Skeletal muscle tissue (tissue), 4 donors: ENCODE measurements around the gene DUSP28. TPM values are rescaled to one million over a fixed set of nuclear protein-coding genes. Genes with fewer than 3 reads are reported as not detected.

Source experiments
- H3K27ac ChIP-seq: one replicate; pipeline ENCODE4 v1.7.0; 2013; ENCODE audit warnings: mild to moderate bottlenecking, low read depth, low read length, inconsistent platforms
- H3K27me3 ChIP-seq, 3 donors: one replicate each; pipeline ENCODE4 v1.7.0; 2013; ENCODE audit warnings: low read length in 3 of 3; ENCODE audit not compliant: control insufficient read depth in 3 of 3, insufficient read depth in 3 of 3
- H3K36me3 ChIP-seq, 3 donors: one replicate each; pipeline ENCODE4 v1.7.0; 2013; ENCODE audit warnings: low read length in 3 of 3; ENCODE audit not compliant: control insufficient read depth in 3 of 3, insufficient read depth in 3 of 3
- H3K4me1 ChIP-seq, 3 donors: one replicate each; pipeline ENCODE4 v1.7.0; 2013; ENCODE audit warnings: low read length in 3 of 3, mild to moderate bottlenecking in 3 of 3; ENCODE audit not compliant: control insufficient read depth in 3 of 3, insufficient read depth in 3 of 3
- H3K4me3 ChIP-seq, 3 donors: one replicate each; pipeline ENCODE4 v1.7.0; 2013; ENCODE audit warnings: low read length in 3 of 3
- H3K9ac ChIP-seq, 3 donors: one replicate each; pipeline ENCODE4 v1.7.0; 2013; ENCODE audit warnings: low read length in 3 of 3, mild to moderate bottlenecking in 3 of 3, moderate library complexity in 2 of 3, low read depth in 1 of 3
- H3K9me3 ChIP-seq, 3 donors: one replicate each; pipeline ENCODE4 v1.7.0; 2013; ENCODE audit warnings: low read length in 3 of 3; ENCODE audit not compliant: control insufficient read depth in 3 of 3
- total RNA-seq: library from RNA; depleted of rRNA; stranded (reverse); fragments of >200 nt; gene quantifications from one replicate; pipeline ENCODE4 v1.2.3, GENCODE V29; 2014
- donor health status: Osteomylitis.

DUSP28 gene
- total RNA-seq, 1 donor from 2014 or later: 8.4 TPM

- peaks cover 9 to 10% (median 9%) of the 10 kb centered on the region in 3 donors for H3K36me3 ChIP-seq
- H3K27ac ChIP-seq: no peak overlapping the region
- no peak overlapping the region for H3K4me3 ChIP-seq
- H3K4me1 ChIP-seq: peaks cover 0 to 4% (median 0%) of the 10 kb centered on the region in 3 donors
- H3K9me3 ChIP-seq: no peaks in the 10 kb centered on the region
- no peaks in the 10 kb centered on the region for H3K27me3 ChIP-seq
- H3K9ac ChIP-seq: no peak overlapping the region
These were observed 8.9 kb upstream of the DUSP28 start for GRCh38 chr2:240551288-240551687.

- H3K4me1 ChIP-seq: peaks cover 0 to 4% (median 0%) of the 10 kb centered on the region in 3 donors
- no peaks in the 10 kb centered on the region for H3K27me3 ChIP-seq
- H3K4me3 ChIP-seq: no peak overlapping the region
- no peak overlapping the region for H3K27ac ChIP-seq
- H3K9ac ChIP-seq: no peak overlapping the region
- no peaks in the 10 kb centered on the region for H3K9me3 ChIP-seq
- peaks cover 9 to 10% (median 9%) of the 10 kb centered on the region in 3 donors for H3K36me3 ChIP-seq
These were observed 8.3 kb upstream of the DUSP28 start for GRCh38 chr2:240551811-240552210.

DNA sequence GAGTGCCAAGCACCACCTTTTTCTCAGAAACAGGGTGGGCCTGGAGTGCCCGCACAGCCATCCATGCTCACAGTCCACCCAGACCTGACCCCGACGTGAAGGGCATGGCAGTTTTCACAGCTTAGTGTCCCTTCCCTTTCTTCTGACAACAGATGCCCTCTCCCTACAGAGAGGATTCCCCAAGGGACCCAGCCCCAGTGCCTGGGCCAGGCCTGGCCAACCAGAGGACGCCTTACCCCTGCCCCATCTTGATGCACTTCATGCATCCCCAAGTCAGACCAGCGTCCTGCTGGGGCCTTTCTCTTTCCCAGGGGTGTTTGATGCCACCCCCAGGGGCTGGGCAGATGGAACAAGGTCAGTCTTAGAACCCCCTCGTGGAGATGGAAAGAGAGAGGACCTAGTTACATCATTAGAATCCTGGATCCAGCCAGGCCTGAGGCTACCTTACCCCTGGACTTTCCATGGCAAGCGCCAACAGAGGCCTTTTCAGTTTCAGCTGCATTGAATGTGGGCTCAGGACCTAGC, 6.1 kb upstream of the DUSP28 start:
- no peaks in the 10 kb centered on the region for H3K9me3 ChIP-seq
- no peak overlapping the region for H3K27ac ChIP-seq
- H3K27me3 ChIP-seq: no peaks in the 10 kb centered on the region
- no peak overlapping the region for H3K4me3 ChIP-seq
- no peak overlapping the region for H3K9ac ChIP-seq
- peaks cover 9 to 10% (median 9%) of the 10 kb centered on the region in 3 donors for H3K36me3 ChIP-seq
- H3K4me1 ChIP-seq: peaks cover 11 to 19% (median 16%) of the 10 kb centered on the region in 3 donors

GRCh38 chr2:240554767-240555493, 5.2 kb upstream of the DUSP28 start:
- no peaks in the 10 kb centered on the region for H3K27me3 ChIP-seq
- no peak overlapping the region for H3K4me3 ChIP-seq
- no peak overlapping the region for H3K9ac ChIP-seq
- H3K9me3 ChIP-seq: no peaks in the 10 kb centered on the region
- H3K27ac ChIP-seq: no peak overlapping the region
- H3K36me3 ChIP-seq: peaks cover 9 to 10% (median 9%) of the 10 kb centered on the region in 3 donors
- peaks cover 17 to 28% (median 23%) of the 10 kb centered on the region in 3 donors for H3K4me1 ChIP-seq

DNA sequence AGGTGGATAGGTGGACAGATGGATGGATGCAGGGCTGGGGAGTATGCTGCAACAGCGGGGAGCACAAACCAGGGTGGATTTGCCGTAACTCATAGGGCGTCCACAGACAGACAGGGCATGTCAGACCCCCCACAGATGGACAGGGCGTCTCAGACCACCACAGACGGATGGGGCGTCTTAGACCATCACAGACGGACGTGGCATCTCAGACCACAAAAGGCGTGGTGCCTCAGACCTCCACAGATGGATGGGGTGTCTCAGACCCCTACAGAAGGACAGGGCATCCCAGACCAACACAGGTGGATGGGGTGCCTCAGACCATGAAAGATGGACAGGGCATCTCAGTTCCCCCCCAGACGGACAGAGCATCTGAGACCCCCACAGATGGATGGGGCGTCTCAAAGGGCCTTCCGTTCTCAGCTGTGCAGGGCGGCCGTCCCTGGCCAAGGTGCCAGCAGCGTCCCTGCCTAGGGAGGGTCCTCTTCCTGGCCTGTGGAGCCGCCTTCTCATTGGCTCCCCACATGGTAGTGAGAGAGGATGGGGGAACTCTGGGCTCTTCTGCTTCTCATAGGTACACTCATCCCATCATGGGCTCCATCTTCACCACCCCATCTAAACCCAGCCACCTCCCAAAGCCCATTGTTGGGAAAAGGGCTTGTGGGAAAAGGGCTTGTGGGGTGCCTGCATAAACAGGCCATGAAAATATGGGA, 4.5 kb upstream of the DUSP28 start:
- Histone ChIP-seq H3K9me3 (no peaks in the 10 kb centered on the region), H3K9ac (no peak overlapping the region), H3K27ac (no peak overlapping the region), H3K4me1 (peaks cover 19 to 29% (median 25%) of the 10 kb centered on the region in 3 donors), H3K27me3 (no peaks in the 10 kb centered on the region), H3K4me3 (no peak overlapping the region), H3K36me3 (peaks cover 9 to 10% (median 9%) of the 10 kb centered on the region in 3 donors)

DNA sequence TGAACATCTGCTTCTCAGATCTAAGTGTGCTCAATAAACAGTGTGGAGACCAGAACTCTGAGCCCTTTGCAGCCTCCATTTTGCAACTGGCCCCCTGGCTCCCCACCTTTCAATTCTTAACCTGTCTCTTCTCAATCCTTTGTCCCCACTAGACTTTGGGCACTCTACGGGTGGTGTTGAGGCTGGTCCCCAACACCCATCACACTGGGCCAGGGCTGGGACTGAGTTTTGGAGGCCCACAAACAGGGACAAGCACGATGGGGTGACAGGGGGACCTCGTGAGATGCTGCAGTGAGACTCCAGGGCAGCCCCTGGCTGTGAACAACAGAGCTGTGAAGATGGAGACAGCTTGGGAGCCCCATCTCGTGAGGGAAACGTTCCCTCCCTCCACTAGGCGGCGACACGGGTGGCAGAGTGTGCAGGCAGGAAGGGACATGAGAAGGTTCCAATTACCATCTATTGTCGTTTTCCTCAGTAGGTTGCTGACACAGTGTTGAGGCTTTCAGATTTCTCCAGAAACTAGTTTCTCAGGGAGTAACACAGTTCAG, 3.5 kb upstream of the DUSP28 start:
- peaks cover 25 to 35% (median 30%) of the 10 kb centered on the region in 3 donors for H3K4me1 ChIP-seq
- H3K27me3 ChIP-seq: no peaks in the 10 kb centered on the region
- no peak overlapping the region for H3K27ac ChIP-seq
- no peak overlapping the region for H3K4me3 ChIP-seq
- H3K9me3 ChIP-seq: no peaks in the 10 kb centered on the region
- peaks cover 7% of the 10 kb centered on the region in 3 donors for H3K36me3 ChIP-seq
- no peak overlapping the region for H3K9ac ChIP-seq

DNA sequence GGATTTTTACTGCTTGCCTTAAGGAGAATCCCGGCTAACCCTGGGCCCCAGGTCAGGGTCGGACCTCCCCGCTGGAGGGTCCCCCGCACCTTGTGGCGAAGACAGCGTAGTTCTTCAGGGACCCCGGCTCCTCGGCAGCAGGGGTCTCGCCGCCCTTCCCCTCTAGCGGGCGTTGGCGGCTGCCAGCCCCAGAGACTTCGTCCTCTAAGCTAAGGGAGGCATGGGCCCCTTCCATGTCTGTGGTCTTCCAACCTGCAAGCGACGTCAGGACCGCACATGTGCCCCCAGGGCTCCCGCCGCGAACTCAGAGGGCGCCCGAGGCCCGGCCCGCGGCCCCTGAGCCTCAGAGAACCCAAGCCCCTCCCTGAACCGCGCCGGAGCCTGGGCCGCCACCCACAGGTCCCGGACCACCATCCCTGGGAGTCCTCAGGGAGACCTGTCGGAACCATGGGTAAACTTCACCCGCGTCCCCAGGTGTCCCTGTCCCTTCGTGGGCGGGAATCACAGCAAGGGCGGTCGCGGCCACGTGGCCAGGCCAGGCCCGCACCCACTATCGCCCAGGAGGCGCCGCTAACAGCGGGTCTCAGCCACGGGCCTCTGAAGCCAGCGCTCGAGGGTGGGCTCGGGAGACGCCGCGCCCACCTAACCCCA, 2.9 kb upstream of the DUSP28 start:
- Histone ChIP-seq H3K27ac (no peak overlapping the region), H3K9me3 (no peaks in the 10 kb centered on the region), H3K36me3 (peaks cover 4 to 7% (median 7%) of the 10 kb centered on the region in 3 donors), H3K4me3 (peak overlapping the region in 1 of 3 donors; percentile 43), H3K27me3 (no peaks in the 10 kb centered on the region), H3K9ac (peak overlapping the region in 2 of 3 donors; percentile 23 to 45), H3K4me1 (peaks cover 27 to 39% (median 34%) of the 10 kb centered on the region in 3 donors)

- Histone ChIP-seq H3K4me3 (peak within 1 kb of the TSS in 2 of 3 donors; percentile 43 to 45), H3K9me3 (no peaks in the 10 kb centered on the region), H3K9ac (peak within 1 kb of the TSS in 2 of 3 donors; percentile 23 to 45), H3K27me3 (no peaks in the 10 kb centered on the region), H3K4me1 (peaks cover 31 to 39% (median 34%) of the 10 kb centered on the region in 3 donors), H3K27ac (no peak within 1 kb of the TSS), H3K36me3 (peaks cover 1 to 9% (median 7%) of the 10 kb centered on the region in 3 donors)
These were observed 2.3 kb upstream of the DUSP28 start, which contains the start of gene ANKMY1 for GRCh38 chr2:240557808-240558207. ANKMY1 (minus strand) TSS chr2:240557988; CDS start chr2:240557335, 653 bp downstream.

- Histone ChIP-seq H3K9me3 (no peaks in the 10 kb centered on the region), H3K27ac (no peak overlapping the region), H3K36me3 (peaks cover 0 to 10% (median 5%) of the 10 kb centered on the region in 3 donors), H3K4me3 (peak overlapping the region in 2 of 3 donors; percentile 43 to 45), H3K4me1 (peaks cover 31 to 39% (median 34%) of the 10 kb centered on the region in 3 donors), H3K9ac (no peak overlapping the region), H3K27me3 (no peaks in the 10 kb centered on the region)
These were observed 1.9 kb upstream of the DUSP28 start for GRCh38 chr2:240558236-240558761.
